ENCODE data around the gene HDGF.

- TF ChIP-seq, protein P1, sequence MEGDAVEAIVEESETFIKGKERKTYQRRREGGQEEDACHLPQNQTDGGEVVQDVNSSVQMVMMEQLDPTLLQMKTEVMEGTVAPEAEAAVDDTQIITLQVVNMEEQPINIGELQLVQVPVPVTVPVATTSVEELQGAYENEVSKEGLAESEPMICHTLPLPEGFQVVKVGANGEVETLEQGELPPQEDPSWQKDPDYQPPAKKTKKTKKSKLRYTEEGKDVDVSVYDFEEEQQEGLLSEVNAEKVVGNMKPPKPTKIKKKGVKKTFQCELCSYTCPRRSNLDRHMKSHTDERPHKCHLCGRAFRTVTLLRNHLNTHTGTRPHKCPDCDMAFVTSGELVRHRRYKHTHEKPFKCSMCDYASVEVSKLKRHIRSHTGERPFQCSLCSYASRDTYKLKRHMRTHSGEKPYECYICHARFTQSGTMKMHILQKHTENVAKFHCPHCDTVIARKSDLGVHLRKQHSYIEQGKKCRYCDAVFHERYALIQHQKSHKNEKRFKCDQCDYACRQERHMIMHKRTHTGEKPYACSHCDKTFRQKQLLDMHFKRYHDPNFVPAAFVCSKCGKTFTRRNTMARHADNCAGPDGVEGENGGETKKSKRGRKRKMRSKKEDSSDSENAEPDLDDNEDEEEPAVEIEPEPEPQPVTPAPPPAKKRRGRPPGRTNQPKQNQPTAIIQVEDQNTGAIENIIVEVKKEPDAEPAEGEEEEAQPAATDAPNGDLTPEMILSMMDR (IDR thresholded peaks at IDR 0.05) = no peak
- TF ChIP-seq POLR2AphosphoS5 (IDR thresholded peaks at IDR 0.05) (no peak), POLR2A (IDR thresholded peaks at IDR 0.05; ENCODE audit: low read depth) (no peak), EP300 (IDR thresholded peaks at IDR 0.05) (no peak)
Observed at GRCh38 chr1:156743367-156744302, 7.8 kb downstream of the HDGF start.
